HepG2 (cell line): Measurements from ENCODE around the gene PSMD9. TPM values are rescaled to one million over a fixed set of nuclear protein-coding genes. Genes with fewer than 3 reads are reported as not detected.

Experiments used
- ATAC-seq: fragments of 200-7000 bp; cut with Tn5 transposase; 3 replicates; pipeline ENCODE4 v1.9.1; 2020; ENCODE audit warnings: mild to moderate bottlenecking, moderate library complexity
- Bru-seq: library from RNA; stranded (reverse); fragments of 400-500 nt; gene quantifications from one replicate; lab custom pipeline; 2021; lab: Mats Ljungman, UMichigan
- BruChase-seq, 2 experiments: library from RNA; stranded (reverse); fragments of 400-500 nt; gene quantifications; one replicate each; lab custom pipeline; 2021; lab: Mats Ljungman, UMichigan
- BruUV-seq: library from RNA; stranded (reverse); fragments of 400-500 nt; replicated peaks from 2 replicates; lab custom pipeline; 2021; lab: Mats Ljungman, UMichigan
- CTCF ChIA-PET: fragments of 300-600 bp; formaldehyde crosslinking; extraction: SDS; loops from one replicate; lab custom pipeline; 2021; ENCODE audit warnings: low total read pairs, inconsistent platforms, low intra/inter-chr PET ratio; lab: Yijun Ruan, JAX
- POLR2A ChIA-PET: fragments of 350-600 bp; sonication (Branson Sonifier 250); formaldehyde crosslinking; loops from one replicate; lab custom pipeline; 2020; ENCODE audit warnings: antibody characterized with exemption, inconsistent platforms; lab: Yijun Ruan, JAX
- DNase-seq: peaks from one replicate; pipeline ENCODE4 v3.0.0-alpha.2; 2015; ENCODE audit warnings: low spot score
- FAIRE-seq: peaks from 3 replicates; lab custom pipeline; 2011; peaks lifted over from hg19 to GRCh38; lab: Jason Lieb, UNC
- H2AFZ ChIP-seq: one replicate; pipeline ENCODE4 v1.6.1; 2011; ENCODE audit warnings: low read length, inconsistent platforms
- H3K27ac ChIP-seq: fragments of 300-600 bp; 3 replicates; pipeline ENCODE4 v1.8.0; 2011; ENCODE audit warnings: mixed run types, mild to moderate bottlenecking, mixed read lengths, low read length, inconsistent platforms; ENCODE audit not compliant: insufficient read depth; ENCODE audit errors: extremely low read length
- H3K27me3 ChIP-seq, 2 experiments: fragments of 200-600 bp in 1 of 2; 2 replicates in 1 of 2; 3 replicates in 1 of 2; pipeline versions ENCODE4 v1.6.0 to v1.8.0; 2011; ENCODE audit warnings: low read length in 2 of 2, mild to moderate bottlenecking in 2 of 2, moderate library complexity in 2 of 2, inconsistent platforms in 1 of 2; ENCODE audit not compliant: insufficient read depth in 2 of 2, control insufficient read depth in 1 of 2
- H3K36me3 ChIP-seq, 2 experiments: fragments of 200-600 bp in 1 of 2; replicated peaks in 1 of 2; 2 replicates in 1 of 2; 3 replicates in 1 of 2; pipeline versions ENCODE4 v1.5.1 to v1.8.0; 2011; ENCODE audit warnings: low read length in 2 of 2, inconsistent platforms in 1 of 2; ENCODE audit not compliant: insufficient read depth in 2 of 2, control insufficient read depth in 1 of 2
- H3K4me1 ChIP-seq: 2 replicates; pipeline ENCODE4 v1.5.1; 2012; ENCODE audit warnings: low read length, inconsistent platforms; ENCODE audit not compliant: insufficient read depth
- H3K4me2 ChIP-seq: 2 replicates; pipeline ENCODE4 v1.6.0; 2011; ENCODE audit warnings: low read depth, low read length, inconsistent platforms
- H3K4me3 ChIP-seq, 3 experiments: fragments of 200-600 bp in 1 of 3; sonication (generic), shearing (Covaris generic) in 1 of 3; replicated peaks in 1 of 3; 2 replicates each; pipeline ENCODE4 v1.5.1; 2011 to 2016; ENCODE audit warnings: low read length in 3 of 3, inconsistent platforms in 2 of 3, low read depth in 2 of 3, mild to moderate bottlenecking in 2 of 3, control low read depth in 1 of 3, mixed read lengths in 1 of 3; ENCODE audit not compliant: insufficient read depth in 1 of 3
- H3K79me2 ChIP-seq: one replicate; pipeline ENCODE4 v1.6.1; 2011; ENCODE audit warnings: low read length, inconsistent platforms; ENCODE audit not compliant: insufficient read depth
- H3K9ac ChIP-seq: 2 replicates; pipeline ENCODE4 v1.6.0; 2011; ENCODE audit warnings: mild to moderate bottlenecking, low read depth, low read length, inconsistent platforms; ENCODE audit not compliant: insufficient read depth
- H3K9me3 ChIP-seq: 2 replicates; pipeline ENCODE4 v1.5.1; 2012; ENCODE audit warnings: mild to moderate bottlenecking, low read length
- H4K20me1 ChIP-seq: 2 replicates; pipeline ENCODE4 v1.6.0; 2011; ENCODE audit warnings: inconsistent platforms, mild to moderate bottlenecking, low read length, moderate library complexity; ENCODE audit not compliant: insufficient read depth
- DNMT3B ChIP-seq: conservative IDR thresholded peaks from 2 replicates; pipeline ENCODE4 v1.6.1; 2016; ENCODE audit warnings: missing biosample characterization, control low read depth
- DPF2 ChIP-seq: sonication (generic); formaldehyde crosslinking; IDR thresholded peaks from 2 replicates; pipeline ENCODE4 v1.4.0; 2020; ENCODE audit warnings: mild to moderate bottlenecking, low read depth, missing genetic modification reagents, borderline replicate concordance
- HHEX ChIP-seq: IDR thresholded peaks from 2 replicates; pipeline ENCODE4 v1.6.1; 2016; ENCODE audit warnings: control low read depth
- MBNL3 ChIP-seq: fragments of 250-450 bp; sonication (Bioruptor Pico); conservative IDR thresholded peaks from 2 replicates; pipeline ENCODE4 v1.8.0; 2022; ENCODE audit warnings: mild to moderate bottlenecking, inconsistent platforms
- ONECUT2 ChIP-seq: sonication (generic); formaldehyde crosslinking; IDR thresholded peaks from 2 replicates; pipeline ENCODE4 v1.4.0; 2020; ENCODE audit warnings: missing genetic modification reagents
- SIN3A ChIP-seq: IDR thresholded peaks from 2 replicates; pipeline ENCODE4 v1.6.1; 2011; ENCODE audit warnings: low read depth, mild to moderate bottlenecking, control low read depth, low read length, borderline replicate concordance
- TEAD2 ChIP-seq: sonication (generic); formaldehyde crosslinking; IDR thresholded peaks from 2 replicates; pipeline ENCODE4 v1.9.0; 2021; ENCODE audit warnings: missing genetic modification reagents
- ZNF12 ChIP-seq: sonication (generic); formaldehyde crosslinking; IDR thresholded peaks from 2 replicates; pipeline ENCODE4 v1.5.0; 2020; ENCODE audit warnings: missing genetic modification reagents
- ZNF749 ChIP-seq: sonication (generic); formaldehyde crosslinking; IDR thresholded peaks from 2 replicates; pipeline ENCODE4 v1.8.0; 2022; ENCODE audit warnings: mild to moderate bottlenecking, missing genetic modification reagents, moderate library complexity, borderline replicate concordance
- ZNF772 ChIP-seq: sonication (generic); formaldehyde crosslinking; IDR thresholded peaks from 2 replicates; pipeline ENCODE4 v1.5.0; 2020; ENCODE audit warnings: mild to moderate bottlenecking, missing genetic modification reagents
- WGBS: methylation state at CpG from one replicate; pipeline ENCODE4 v1.1.6; 2017; ENCODE audit warnings: low lambda C conversion rate; 5-methylcytosine and 5-hydroxymethylcytosine counted together
- in situ Hi-C: cut with HindIII; loops from 2 replicates; pipeline ENCODE4 v1.10.0; 2017; ENCODE audit warnings: low pct_unique_long_range_greater_than_20kb; ENCODE audit not compliant: extremely low pct_ligation_motif_present
- intact Hi-C: fragments of 100-400 bp; cut with micrococcal nuclease; formaldehyde crosslinking; loops from one replicate; pipeline ENCODE4 v1.10.0; 2022; ENCODE audit not compliant: unreplicated experiment
- long read RNA-seq, 2 experiments: library from RNA in 1 of 2; library from polyadenylated mRNA in 1 of 2; stranded (forward) in 1 of 2; unstranded in 1 of 2; transcript quantifications; one replicate each; pipeline ENCODE4 v2.0.0, GENCODE V29; 2019 to 2022
- polyA minus RNA-seq, 3 experiments: library from RNA; depleted of rRNA, polyadenylated mRNA; stranded (reverse); fragments of >200 nt; gene quantifications; 2 replicates each; pipeline ENCODE4 v1.2.3, GENCODE V29; 2011; ENCODE audit warnings: low replicate concordance in 1 of 3
- polyA plus RNA-seq, 8 experiments: library from polyadenylated mRNA; depleted of rRNA in 3 of 8; stranded (reverse) in 7 of 8; unstranded in 1 of 8; fragments of >200 nt; fragmentation: Illumina TruSeq in 4 of 8; extraction: Trizol in 4 of 8; gene quantifications; 2 replicates each; pipeline versions ENCODE4 v1.2.1 to v1.2.3, GENCODE V29; 2011 to 2016; ENCODE audit warnings: low read depth in 4 of 8, missing spikeins in 1 of 8, mixed read lengths in 1 of 8; ENCODE audit not compliant: insufficient read depth in 1 of 8
- total RNA-seq, 5 experiments: library from RNA; depleted of rRNA; stranded (reverse); fragments of >200 nt; fragmentation: Illumina TruSeq; extraction: Trizol; gene quantifications; 2 replicates each; pipeline ENCODE4 v1.2.3, GENCODE V29; 2016; ENCODE audit warnings: low read depth in 1 of 5
- TF ChIP-seq, protein P1 (sequence below): sonication (generic); formaldehyde crosslinking; IDR thresholded peaks from 2 replicates; pipeline ENCODE4 v1.4.0; 2020; ENCODE audit warnings: missing genetic modification reagents
- TF ChIP-seq, protein P2 (sequence below), 2 experiments: sonication (generic) in 1 of 2; formaldehyde crosslinking in 1 of 2; IDR thresholded peaks; 2 replicates each; pipeline versions ENCODE4 v1.4.0 to v1.6.1; 2018 to 2020; ENCODE audit warnings: missing genetic modification reagents in 2 of 2, borderline replicate concordance in 1 of 2, low read depth in 1 of 2, mild to moderate bottlenecking in 1 of 2, missing biosample characterization in 1 of 2

PSMD9 gene, protein sequence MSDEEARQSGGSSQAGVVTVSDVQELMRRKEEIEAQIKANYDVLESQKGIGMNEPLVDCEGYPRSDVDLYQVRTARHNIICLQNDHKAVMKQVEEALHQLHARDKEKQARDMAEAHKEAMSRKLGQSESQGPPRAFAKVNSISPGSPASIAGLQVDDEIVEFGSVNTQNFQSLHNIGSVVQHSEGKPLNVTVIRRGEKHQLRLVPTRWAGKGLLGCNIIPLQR
- total RNA-seq (2016; rRNA removed; fragmentation: Illumina TruSeq; extraction: Trizol) (61.1 and 73.9 TPM in 2 replicates), polyA plus RNA-seq (2011; rRNA removed) (41.4 and 53.5 TPM in 2 replicates), polyA minus RNA-seq (2011; rRNA and poly(A)+ RNA removed; ENCODE audit: low replicate concordance) (23.4 and 46.9 TPM in 2 replicates), Bru-seq, nascent RNA (percentile 71 among the genes with signal in this experiment), BruChase-seq, experiment 1, labeled RNA remaining after a 6-hour chase (percentile 96 among the genes with signal in this experiment), BruChase-seq, experiment 2, labeled RNA remaining after a 2-hour chase (percentile 92 among the genes with signal in this experiment)
- total RNA-seq (2016; cell fraction: cytosol; rRNA removed; fragmentation: Illumina TruSeq; extraction: Trizol; ENCODE audit: low read depth) = 14.7 and 17.8 TPM in 2 replicates
- total RNA-seq (2016; cell fraction: insoluble cytoplasmic fraction; rRNA removed; fragmentation: Illumina TruSeq; extraction: Trizol) = 63.0 and 75.8 TPM in 2 replicates
- total RNA-seq (2016; cell fraction: membrane; rRNA removed; fragmentation: Illumina TruSeq; extraction: Trizol) = 38.8 and 40.2 TPM in 2 replicates
- total RNA-seq (2016; cell fraction: nucleus; rRNA removed; fragmentation: Illumina TruSeq; extraction: Trizol) = 22.0 and 27.1 TPM in 2 replicates
- 57.2 and 69.0 TPM in 2 replicates for polyA plus RNA-seq (2011; cell fraction: cytosol; rRNA removed)
- polyA plus RNA-seq (2011; cell fraction: nucleus; rRNA removed) = 31.9 and 34.9 TPM in 2 replicates
- polyA plus RNA-seq (2012) = 23.2 and 36.0 TPM in 2 replicates
- 21.2 and 23.3 TPM in 2 replicates for polyA plus RNA-seq (2016; cell fraction: cytosol; fragmentation: Illumina TruSeq; extraction: Trizol; ENCODE audit: low read depth)
- 65.4 and 77.3 TPM in 2 replicates for polyA plus RNA-seq (2016; cell fraction: insoluble cytoplasmic fraction; fragmentation: Illumina TruSeq; extraction: Trizol; ENCODE audit: low read depth)
- polyA plus RNA-seq (2016; cell fraction: membrane; fragmentation: Illumina TruSeq; extraction: Trizol; ENCODE audit: low read depth) = 29.7 and 32.9 TPM in 2 replicates
- 33.3 and 37.2 TPM in 2 replicates for polyA plus RNA-seq (2016; cell fraction: nucleus; fragmentation: Illumina TruSeq; extraction: Trizol; ENCODE audit: insufficient read depth, low read depth)
- 18.2 and 20.5 TPM in 2 replicates for polyA minus RNA-seq (2011; cell fraction: cytosol; rRNA and poly(A)+ RNA removed)
- 13.0 and 21.1 TPM in 2 replicates for polyA minus RNA-seq (2011; cell fraction: nucleus; rRNA and poly(A)+ RNA removed)
- long read RNA-seq, experiment 1, transcript PSMD9-207 (6 exons, 2,784 nt) = major isoform, 117 of 129 reads
- long read RNA-seq, experiment 1, transcript PSMD9-201 (6 exons, 2,307 nt) = minor isoform, 7 of 129 reads
- long read RNA-seq, experiment 1, partial matches to known transcripts = 0 of 129 reads
- long read RNA-seq, experiment 1, other reads (novel, unspliced or antisense) = 0 of 129 reads
- long read RNA-seq, experiment 2, transcript PSMD9-211 (4 exons, 3,051 nt) = minor isoform, 8 of 111 reads
- long read RNA-seq, experiment 2, transcript PSMD9-207 (6 exons, 2,784 nt) = major isoform, 88 of 111 reads
- long read RNA-seq, experiment 2, transcript PSMD9-201 (6 exons, 2,307 nt) = minor isoform, 5 of 111 reads
- long read RNA-seq, experiment 2, partial matches to known transcripts = 2 of 111 reads
- long read RNA-seq, experiment 2, other reads (novel, unspliced or antisense) = 4 of 111 reads

DNA sequence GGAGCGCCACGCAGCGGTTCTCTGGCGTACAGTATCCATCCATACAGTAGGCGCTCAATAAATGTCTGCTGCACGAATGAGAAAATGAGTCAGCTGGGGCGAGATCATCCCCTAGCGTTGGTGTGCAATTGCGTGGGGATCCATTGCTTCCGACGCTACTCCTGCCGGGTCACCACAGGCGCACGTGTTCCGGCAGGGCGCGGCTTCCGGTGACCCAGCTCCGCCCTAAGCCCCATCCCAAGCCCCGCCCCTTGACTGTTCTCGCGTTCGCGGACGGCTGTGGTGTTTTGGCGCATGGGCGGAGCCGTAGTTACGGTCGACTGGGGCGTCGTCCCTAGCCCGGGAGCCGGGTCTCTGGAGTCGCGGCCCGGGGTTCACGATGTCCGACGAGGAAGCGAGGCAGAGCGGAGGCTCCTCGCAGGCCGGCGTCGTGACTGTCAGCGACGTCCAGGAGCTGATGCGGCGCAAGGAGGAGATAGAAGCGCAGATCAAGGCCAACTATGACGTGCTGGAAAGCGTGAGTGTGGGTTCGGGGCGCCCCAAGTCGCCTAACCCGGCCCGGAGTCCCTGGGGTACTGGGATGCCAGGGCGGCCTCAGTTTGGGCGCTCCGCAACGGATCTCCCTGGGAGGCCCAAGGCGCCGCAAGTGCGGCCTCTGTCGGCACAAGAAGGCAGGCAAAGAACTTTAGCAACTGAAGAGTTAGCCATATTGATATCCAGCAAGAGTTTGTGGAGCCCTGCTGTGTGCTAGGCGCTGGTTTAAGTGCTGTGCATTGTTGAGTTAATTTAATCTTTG lies at the start of gene PSMD9:
Gene PSMD9 (plus strand): TSS at position 313 of the 796 bp plus-strand sequence. CDS start 67 bp downstream, at position 380.
- FAIRE-seq = peak; percentile 93
- TF ChIP-seq, protein P1, sequence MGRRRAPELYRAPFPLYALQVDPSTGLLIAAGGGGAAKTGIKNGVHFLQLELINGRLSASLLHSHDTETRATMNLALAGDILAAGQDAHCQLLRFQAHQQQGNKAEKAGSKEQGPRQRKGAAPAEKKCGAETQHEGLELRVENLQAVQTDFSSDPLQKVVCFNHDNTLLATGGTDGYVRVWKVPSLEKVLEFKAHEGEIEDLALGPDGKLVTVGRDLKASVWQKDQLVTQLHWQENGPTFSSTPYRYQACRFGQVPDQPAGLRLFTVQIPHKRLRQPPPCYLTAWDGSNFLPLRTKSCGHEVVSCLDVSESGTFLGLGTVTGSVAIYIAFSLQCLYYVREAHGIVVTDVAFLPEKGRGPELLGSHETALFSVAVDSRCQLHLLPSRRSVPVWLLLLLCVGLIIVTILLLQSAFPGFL = no peak
- TF ChIP-seq DNMT3B (peak; percentile 83; the same call in 1 of the 2 replicates), ZNF12 (no peak), ZNF772 (peak; percentile 92), ONECUT2 (CRISPR knock-in tag) (no peak; the same call in 1 of the 2 replicates), SIN3A (peak; percentile 90), ZNF749 (CRISPR knock-in tag) (peak; percentile 93), TEAD2 (CRISPR knock-in tag) (no peak), MBNL3 (CRISPR knock-in tag) (no peak), DPF2 (CRISPR knock-in tag) (peak; percentile 42; the same call in 1 of the 2 replicates), HHEX (CRISPR knock-in tag) (no peak)
- TF ChIP-seq, protein P2, sequence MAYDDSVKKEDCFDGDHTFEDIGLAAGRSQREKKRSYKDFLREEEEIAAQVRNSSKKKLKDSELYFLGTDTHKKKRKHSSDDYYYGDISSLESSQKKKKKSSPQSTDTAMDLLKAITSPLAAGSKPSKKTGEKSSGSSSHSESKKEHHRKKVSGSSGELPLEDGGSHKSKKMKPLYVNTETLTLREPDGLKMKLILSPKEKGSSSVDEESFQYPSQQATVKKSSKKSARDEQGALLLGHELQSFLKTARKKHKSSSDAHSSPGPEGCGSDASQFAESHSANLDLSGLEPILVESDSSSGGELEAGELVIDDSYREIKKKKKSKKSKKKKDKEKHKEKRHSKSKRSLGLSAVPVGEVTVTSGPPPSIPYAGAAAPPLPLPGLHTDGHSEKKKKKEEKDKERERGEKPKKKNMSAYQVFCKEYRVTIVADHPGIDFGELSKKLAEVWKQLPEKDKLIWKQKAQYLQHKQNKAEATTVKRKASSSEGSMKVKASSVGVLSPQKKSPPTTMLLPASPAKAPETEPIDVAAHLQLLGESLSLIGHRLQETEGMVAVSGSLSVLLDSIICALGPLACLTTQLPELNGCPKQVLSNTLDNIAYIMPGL (CRISPR knock-in tag; IDR thresholded peaks at IDR 0.05; ENCODE audit: borderline replicate concordance in 1 of 2, low read depth in 1 of 2) = peak; percentile 95 to 97

More for the DNA sequence above, at the start of gene PSMD9:
- WGBS = under 1% methylated on average over 30 of the region's 67 CpGs
- peaks cover 24% of the 10 kb centered on the region for H3K79me2 ChIP-seq
- H3K27me3 ChIP-seq = no peaks in the 10 kb centered on the region; a peak in 1 of 5 replicates
- ChIA-PET POLR2A (interaction anchor here (0.6 to 3.8 kb wide), 17 partner anchors 10 to 689 kb away, joined by 3 to 39 read pairs (median 5); partner anchors contain the start of gene HPD), CTCF (interaction anchor here (0.7 to 2.7 kb wide), 4 partner anchors 39 to 94 kb away, joined by 3 to 22 read pairs (median 6); partner anchors contain the start of gene RHOF)
- H3K36me3 ChIP-seq = peaks cover 1 to 4% of the 10 kb centered on the region in 2 experiments; a peak in 2 of 5 replicates
- in situ Hi-C loops (loop anchor here (5.0 kb wide), 1 partner anchor 96 kb away; the partner anchor contains the start of gene RHOF), intact Hi-C loops (loop anchor here (1.0 kb wide), 2 partner anchors 29 to 93 kb away; no protein-coding TSS in a partner anchor)
- H3K27ac ChIP-seq = peak within 1 kb of the TSS; percentile 89
- peak within 1 kb of the TSS; percentile 91 for H3K9ac ChIP-seq
- DNase-seq (peak; percentile 92), ATAC-seq (peak; percentile 96)
- no peaks in the 10 kb centered on the region for H3K9me3 ChIP-seq
- H4K20me1 ChIP-seq = no peaks in the 10 kb centered on the region
- TSS peak; percentile 84 for BruUV-seq
- no peak within 1 kb of the TSS for H2AFZ ChIP-seq
- H3K4me2 ChIP-seq = peak within 1 kb of the TSS; percentile 83
- H3K4me1 ChIP-seq = peaks cover 36% of the 10 kb centered on the region
- H3K4me3 ChIP-seq = peak within 1 kb of the TSS; percentile 71 to 87 (median 85)
